Measurements from ENCODE around the gene MKNK1.

GRCh38 chr1:46569884-46570725, 34.0 kb downstream of the MKNK1 start:
- TF ChIP-seq POLR2AphosphoS5 (IDR thresholded peaks at IDR 0.05; ENCODE audit: low read depth, low read length) (no peak), MAX (IDR thresholded peaks at IDR 0.05) (no peak), JUN (IDR thresholded peaks at IDR 0.05; ENCODE audit: low read depth, low read length) (no peak), HDAC2 (IDR thresholded peaks at IDR 0.05; ENCODE audit: borderline replicate concordance in 1 of 2, low read depth in 2 of 2, low read length in 2 of 2) (no peak)

Data from H1 (cell line).